Panc1 (cell line): ENCODE results near the gene MN1. TPM values are rescaled to one million over a fixed set of nuclear protein-coding genes. Genes with fewer than 3 reads are reported as not detected.
A peak's percentile ranks its signal among the peaks of the same experiment; 100 is the strongest.

Experiments
- ATAC-seq: fragments of 200-7000 bp; cut with Tn5 transposase; 2 replicates; pipeline ENCODE4 v1.9.1; 2020; ENCODE audit warnings: mild to moderate bottlenecking, moderate library complexity
- BruUV-seq: library from RNA; stranded (reverse); fragments of 400-500 nt; replicated peaks from 2 replicates; lab custom pipeline; 2021; lab: Mats Ljungman, UMichigan
- CTCF ChIA-PET: fragments of 300-600 bp; sonication (Branson Sonifier 250); formaldehyde crosslinking; loops from one replicate; lab custom pipeline; 2022; ENCODE audit warnings: antibody characterized with exemption; lab: Charles Lee
- POLR2A ChIA-PET: fragments of 300-600 bp; sonication (Branson Sonifier 250); formaldehyde crosslinking; loops from one replicate; lab custom pipeline; 2022; ENCODE audit warnings: antibody characterized with exemption; lab: Charles Lee
- DNase-seq: peaks from one replicate; pipeline ENCODE4 v3.0.0-alpha.2; 2010; ENCODE audit warnings: low read depth, low spot score
- H3K27ac ChIP-seq: 2 replicates; pipeline ENCODE4 v1.5.1; 2011; ENCODE audit warnings: mild to moderate bottlenecking, low read length, inconsistent platforms
- H3K27me3 ChIP-seq: fragments of 200-500 bp; sonication (Bioruptor generic); 2 replicates; pipeline ENCODE4 v1.6.0; 2014; ENCODE audit warnings: low read length, inconsistent platforms; ENCODE audit not compliant: control insufficient read depth, insufficient read depth
- H3K36me3 ChIP-seq: fragments of 200-500 bp; sonication (Bioruptor generic); 2 replicates; pipeline ENCODE4 v1.5.1; 2014; ENCODE audit warnings: inconsistent platforms, mild to moderate bottlenecking, low read length, moderate library complexity; ENCODE audit not compliant: control insufficient read depth, insufficient read depth
- H3K4me1 ChIP-seq: 2 replicates; pipeline ENCODE4 v1.5.1; 2011; ENCODE audit warnings: inconsistent platforms, mild to moderate bottlenecking, low read length, moderate library complexity; ENCODE audit not compliant: control insufficient read depth, insufficient read depth
- H3K4me3 ChIP-seq, 2 experiments: 2 replicates each; pipeline ENCODE4 v1.5.1; 2011 to 2012; ENCODE audit warnings: low read depth in 2 of 2, low read length in 2 of 2, mild to moderate bottlenecking in 2 of 2, inconsistent platforms in 1 of 2, moderate library complexity in 1 of 2
- H3K9me3 ChIP-seq: fragments of 200-500 bp; sonication (Bioruptor generic); 2 replicates; pipeline ENCODE4 v1.5.1; 2014; ENCODE audit warnings: low read depth, mild to moderate bottlenecking, inconsistent platforms, low read length, moderate library complexity; ENCODE audit not compliant: control insufficient read depth, insufficient read depth
- POLR2AphosphoS5 ChIP-seq: IDR thresholded peaks from 2 replicates; pipeline ENCODE4 v1.6.1; 2012; ENCODE audit warnings: mild to moderate bottlenecking, low read depth, low read length, moderate library complexity
- SIN3A ChIP-seq: IDR thresholded peaks from 2 replicates; pipeline ENCODE4 v1.6.1; 2012; ENCODE audit warnings: low read depth, mild to moderate bottlenecking, low read length, moderate library complexity, borderline replicate concordance; ENCODE audit not compliant: insufficient read depth
- TCF7L2 ChIP-seq: IDR thresholded peaks from 2 replicates; pipeline ENCODE4 v1.6.1; 2011; ENCODE audit warnings: mild to moderate bottlenecking, low read depth, low read length, inconsistent platforms
- in situ Hi-C: cut with HindIII; loops from 2 replicates; pipeline ENCODE4 v1.10.0; 2016; ENCODE audit warnings: low sequenced_read_pairs, low pct_unique_long_range_greater_than_20kb
- intact Hi-C: fragments of 100-400 bp; cut with micrococcal nuclease; formaldehyde crosslinking; loops from one replicate; pipeline ENCODE4 v1.10.0; 2022; ENCODE audit not compliant: unreplicated experiment
- total RNA-seq: library from RNA; stranded (reverse); gene quantifications from one replicate; pipeline ENCODE4 v1.2.1, GENCODE V29; 2021; ENCODE audit not compliant: unreplicated experiment
- TF ChIP-seq, protein P1 (sequence below): fragments of 450-650 bp; IDR thresholded peaks from 2 replicates; pipeline ENCODE4 v1.5.1; 2017; ENCODE audit warnings: mild to moderate bottlenecking
- TF ChIP-seq, protein P2 (sequence below), 2 experiments: IDR thresholded peaks; 2 replicates each; pipeline ENCODE4 v1.6.1; 2011 to 2012; ENCODE audit warnings: low read depth in 2 of 2, control low read depth in 1 of 2, low read length in 1 of 2, mild to moderate bottlenecking in 1 of 2, moderate library complexity in 1 of 2; ENCODE audit not compliant: insufficient read depth in 1 of 2

MN1 gene
- total RNA-seq, 1 experiment from 2014 or later, result 0.51 TPM

DNA sequence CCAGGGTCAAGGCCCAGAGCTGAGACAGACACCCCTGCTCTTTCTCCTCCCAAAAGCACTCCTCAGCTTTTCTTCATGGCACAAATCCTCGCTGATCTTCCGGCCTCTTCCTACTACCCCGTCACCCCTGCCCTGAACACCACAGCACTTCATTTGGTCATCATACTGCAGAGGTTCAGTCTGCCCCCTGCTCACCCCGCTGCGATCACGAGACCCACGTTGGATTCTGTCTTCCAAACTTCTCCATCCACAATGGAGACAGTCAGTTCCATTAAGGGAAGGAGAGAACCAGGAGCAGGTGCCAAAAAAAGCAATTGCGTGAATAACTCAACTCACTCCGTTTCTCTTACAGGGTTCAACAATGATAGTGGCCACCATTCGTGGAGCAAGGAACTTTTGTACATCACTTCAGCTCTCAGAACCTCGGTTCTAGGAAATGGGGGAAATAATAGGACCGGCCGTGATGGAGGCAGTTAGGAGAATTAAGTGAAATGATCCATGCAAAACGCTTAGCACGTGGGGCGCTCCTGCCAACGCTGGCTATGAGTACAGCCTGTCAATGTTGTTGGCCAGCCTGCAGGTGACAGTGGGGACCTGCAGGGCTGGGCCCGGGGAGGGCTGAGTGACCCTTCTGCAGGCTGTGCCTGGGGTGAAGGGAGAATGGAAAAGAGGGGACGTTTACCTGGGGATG lies 45.9 kb downstream of the MN1 start:
- no peaks in the 10 kb centered on the region; the same call in 1 of the 2 replicates for H3K27me3 ChIP-seq
- no peaks in the 10 kb centered on the region for H3K4me1 ChIP-seq
- ATAC-seq (no peak), DNase-seq (no peak)
- intact Hi-C loops, result no loop called here
- ChIA-PET POLR2A (no interaction called here), CTCF (no interaction called here)
- H3K36me3 ChIP-seq, result no peaks in the 10 kb centered on the region
- no peaks in the 10 kb centered on the region for H3K9me3 ChIP-seq
- no peak for TF ChIP-seq TCF7L2
- no peak overlapping the region for H3K27ac ChIP-seq
- no peak overlapping the region for H3K4me3 ChIP-seq
- in situ Hi-C loops, result no loop called here
- no TSS peak for BruUV-seq

DNA sequence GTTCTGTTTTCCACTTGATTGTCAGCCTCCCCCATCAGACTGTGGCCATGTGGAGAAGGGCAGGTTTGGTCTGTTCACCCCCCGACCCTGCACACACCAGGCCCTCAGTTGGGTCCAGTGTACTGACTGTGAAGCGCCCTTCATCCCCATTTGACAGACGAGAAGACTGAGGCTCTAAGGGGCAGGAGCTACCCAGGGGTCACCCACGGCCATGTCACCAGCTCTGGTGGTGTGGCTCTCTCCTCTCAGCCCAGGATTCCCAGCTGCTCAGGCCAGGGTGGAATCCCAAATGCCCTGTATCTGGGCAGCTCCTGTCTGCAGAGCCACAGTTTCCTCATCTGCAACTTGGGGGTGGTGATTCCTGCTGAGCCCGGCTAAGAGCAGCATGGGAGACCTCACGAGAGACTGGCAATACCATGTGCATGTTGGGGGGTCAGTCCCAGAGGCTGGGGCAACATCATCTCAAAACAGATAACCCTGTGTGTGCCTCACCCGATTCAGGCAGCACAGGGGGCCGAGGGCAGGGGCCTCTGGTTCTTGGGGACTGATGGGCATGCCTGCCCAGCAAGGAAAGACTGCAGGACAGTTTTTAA lies 46.6 kb downstream of the MN1 start:
- H3K4me1 ChIP-seq, result no peaks in the 10 kb centered on the region; the same call in 1 of the 2 replicates
- no peak overlapping the region for H3K4me3 ChIP-seq
- no peaks in the 10 kb centered on the region for H3K9me3 ChIP-seq
- in situ Hi-C loops, result no loop called here
- ATAC-seq (0 out of 2 replicates have a peak, but pooled peaks have one; percentile 30), DNase-seq (no peak)
- no peaks in the 10 kb centered on the region for H3K36me3 ChIP-seq
- H3K27me3 ChIP-seq, result no peaks in the 10 kb centered on the region; the same call in 1 of the 2 replicates
- no peak for TF ChIP-seq TCF7L2
- TF ChIP-seq, protein P1, sequence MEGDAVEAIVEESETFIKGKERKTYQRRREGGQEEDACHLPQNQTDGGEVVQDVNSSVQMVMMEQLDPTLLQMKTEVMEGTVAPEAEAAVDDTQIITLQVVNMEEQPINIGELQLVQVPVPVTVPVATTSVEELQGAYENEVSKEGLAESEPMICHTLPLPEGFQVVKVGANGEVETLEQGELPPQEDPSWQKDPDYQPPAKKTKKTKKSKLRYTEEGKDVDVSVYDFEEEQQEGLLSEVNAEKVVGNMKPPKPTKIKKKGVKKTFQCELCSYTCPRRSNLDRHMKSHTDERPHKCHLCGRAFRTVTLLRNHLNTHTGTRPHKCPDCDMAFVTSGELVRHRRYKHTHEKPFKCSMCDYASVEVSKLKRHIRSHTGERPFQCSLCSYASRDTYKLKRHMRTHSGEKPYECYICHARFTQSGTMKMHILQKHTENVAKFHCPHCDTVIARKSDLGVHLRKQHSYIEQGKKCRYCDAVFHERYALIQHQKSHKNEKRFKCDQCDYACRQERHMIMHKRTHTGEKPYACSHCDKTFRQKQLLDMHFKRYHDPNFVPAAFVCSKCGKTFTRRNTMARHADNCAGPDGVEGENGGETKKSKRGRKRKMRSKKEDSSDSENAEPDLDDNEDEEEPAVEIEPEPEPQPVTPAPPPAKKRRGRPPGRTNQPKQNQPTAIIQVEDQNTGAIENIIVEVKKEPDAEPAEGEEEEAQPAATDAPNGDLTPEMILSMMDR, result no peak
- no peak for TF ChIP-seq POLR2AphosphoS5
- TF ChIP-seq, protein P2, sequence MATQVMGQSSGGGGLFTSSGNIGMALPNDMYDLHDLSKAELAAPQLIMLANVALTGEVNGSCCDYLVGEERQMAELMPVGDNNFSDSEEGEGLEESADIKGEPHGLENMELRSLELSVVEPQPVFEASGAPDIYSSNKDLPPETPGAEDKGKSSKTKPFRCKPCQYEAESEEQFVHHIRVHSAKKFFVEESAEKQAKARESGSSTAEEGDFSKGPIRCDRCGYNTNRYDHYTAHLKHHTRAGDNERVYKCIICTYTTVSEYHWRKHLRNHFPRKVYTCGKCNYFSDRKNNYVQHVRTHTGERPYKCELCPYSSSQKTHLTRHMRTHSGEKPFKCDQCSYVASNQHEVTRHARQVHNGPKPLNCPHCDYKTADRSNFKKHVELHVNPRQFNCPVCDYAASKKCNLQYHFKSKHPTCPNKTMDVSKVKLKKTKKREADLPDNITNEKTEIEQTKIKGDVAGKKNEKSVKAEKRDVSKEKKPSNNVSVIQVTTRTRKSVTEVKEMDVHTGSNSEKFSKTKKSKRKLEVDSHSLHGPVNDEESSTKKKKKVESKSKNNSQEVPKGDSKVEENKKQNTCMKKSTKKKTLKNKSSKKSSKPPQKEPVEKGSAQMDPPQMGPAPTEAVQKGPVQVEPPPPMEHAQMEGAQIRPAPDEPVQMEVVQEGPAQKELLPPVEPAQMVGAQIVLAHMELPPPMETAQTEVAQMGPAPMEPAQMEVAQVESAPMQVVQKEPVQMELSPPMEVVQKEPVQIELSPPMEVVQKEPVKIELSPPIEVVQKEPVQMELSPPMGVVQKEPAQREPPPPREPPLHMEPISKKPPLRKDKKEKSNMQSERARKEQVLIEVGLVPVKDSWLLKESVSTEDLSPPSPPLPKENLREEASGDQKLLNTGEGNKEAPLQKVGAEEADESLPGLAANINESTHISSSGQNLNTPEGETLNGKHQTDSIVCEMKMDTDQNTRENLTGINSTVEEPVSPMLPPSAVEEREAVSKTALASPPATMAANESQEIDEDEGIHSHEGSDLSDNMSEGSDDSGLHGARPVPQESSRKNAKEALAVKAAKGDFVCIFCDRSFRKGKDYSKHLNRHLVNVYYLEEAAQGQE (IDR thresholded peaks at IDR 0.05; ENCODE audit: insufficient read depth in 1 of 2, low read depth in 2 of 2, low read length in 1 of 2), result no peak
- CTCF ChIA-PET, result no interaction called here
- no TSS peak for BruUV-seq
- H3K27ac ChIP-seq, result no peak overlapping the region
- intact Hi-C loops, result no loop called here
- POLR2A ChIA-PET, result no interaction called here

DNA sequence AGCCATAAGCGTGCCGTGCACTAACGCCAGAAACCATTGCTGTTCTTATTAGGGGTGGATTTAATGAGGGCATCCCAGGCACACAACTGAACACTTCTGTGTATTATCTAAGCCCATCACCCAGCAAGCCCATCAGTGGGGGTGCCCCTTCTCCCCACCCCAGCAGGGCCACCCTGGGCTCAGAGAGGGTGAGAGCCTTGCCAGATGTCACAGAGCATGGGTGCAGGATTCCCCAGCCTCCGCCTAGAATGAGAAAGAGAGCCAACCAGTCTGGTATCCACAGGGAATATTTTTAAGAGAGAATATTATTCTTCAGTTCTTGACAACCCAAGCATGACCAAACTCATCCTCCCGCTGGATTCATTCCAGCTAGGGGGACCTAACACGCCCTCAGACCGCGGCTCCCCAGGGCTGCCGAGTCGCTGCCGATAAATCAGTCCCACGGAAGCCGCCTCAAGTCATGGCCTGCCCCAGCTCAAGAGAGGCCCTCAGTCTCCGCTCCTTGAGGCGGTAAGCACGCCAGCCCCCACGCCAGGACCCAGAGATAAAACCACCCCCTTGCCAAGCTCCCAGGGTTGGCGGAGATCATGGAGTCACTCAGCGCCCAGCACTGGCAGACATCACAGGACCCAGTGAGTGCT lies 47.2 kb downstream of the MN1 start:
- H3K9me3 ChIP-seq, result no peaks in the 10 kb centered on the region
- H3K27me3 ChIP-seq, result no peaks in the 10 kb centered on the region; the same call in 1 of the 2 replicates
- H3K27ac ChIP-seq, result no peak overlapping the region
- no peaks in the 10 kb centered on the region; the same call in 1 of the 2 replicates for H3K4me1 ChIP-seq
- ChIA-PET POLR2A (no interaction called here), CTCF (no interaction called here)
- ATAC-seq (no peak), DNase-seq (no peak)
- TF ChIP-seq, protein P2 (IDR thresholded peaks at IDR 0.05; ENCODE audit: insufficient read depth in 1 of 2, low read depth in 2 of 2, low read length in 1 of 2), result no peak
- TF ChIP-seq TCF7L2 (no peak), SIN3A (no peak), POLR2AphosphoS5 (no peak)
- TF ChIP-seq, protein P1, result no peak
- no TSS peak for BruUV-seq
- H3K36me3 ChIP-seq, result no peaks in the 10 kb centered on the region
- intact Hi-C loops, result no loop called here
- in situ Hi-C loops, result no loop called here
- H3K4me3 ChIP-seq, result no peak overlapping the region
